HEK293 (cell line): ENCODE data around the gene GGA1.

Experiments used
- CTCF ChIA-PET: fragments of 350-600 bp; formaldehyde crosslinking; extraction: SDS; loops from one replicate; lab custom pipeline; 2021; ENCODE audit warnings: antibody characterized with exemption; lab: Yijun Ruan, JAX
- POLR2A ChIA-PET: fragments of 300-600 bp; formaldehyde crosslinking; extraction: SDS; loops from one replicate; lab custom pipeline; 2020; ENCODE audit warnings: antibody characterized with exemption, inconsistent platforms; lab: Yijun Ruan, JAX
- H3K27ac ChIP-seq: fragments of 200-500 bp; sonication (Bioruptor generic); 2 replicates; pipeline ENCODE4 v1.5.1; 2014; ENCODE audit warnings: low read depth, low read length, control low read depth, inconsistent platforms; ENCODE audit errors: extremely low read depth
- H3K36me3 ChIP-seq, 2 experiments: fragments of 200-500 bp in 1 of 2; sonication (Bioruptor generic) in 1 of 2; 1 replicate in 1 of 2; 2 replicates in 1 of 2; pipeline ENCODE4 v1.5.1; 2014 to 2017; ENCODE audit warnings: inconsistent platforms in 2 of 2, low read length in 2 of 2; ENCODE audit not compliant: control insufficient read depth in 2 of 2, insufficient read depth in 1 of 2
- H3K4me1 ChIP-seq: fragments of 200-500 bp; sonication (Bioruptor generic); 2 replicates; pipeline ENCODE4 v1.5.1; 2014; ENCODE audit warnings: mild to moderate bottlenecking, low read length, inconsistent platforms; ENCODE audit not compliant: control insufficient read depth, insufficient read depth
- H3K4me3 ChIP-seq: 2 replicates; pipeline ENCODE4 v1.5.1; 2011; ENCODE audit warnings: low read depth, mild to moderate bottlenecking, control low read depth, low read length, moderate library complexity
- H3K9me3 ChIP-seq: fragments of 200-500 bp; sonication (Bioruptor generic); 2 replicates; pipeline ENCODE4 v1.5.1; 2014; ENCODE audit warnings: low read depth, low read length, inconsistent platforms; ENCODE audit not compliant: control insufficient read depth, insufficient read depth
- ZBTB7A ChIP-seq: fragments of 450-650 bp; formaldehyde crosslinking; IDR thresholded peaks from 2 replicates; pipeline ENCODE4 v1.5.1; 2016; ENCODE audit warnings: low read depth, missing biosample characterization, missing genetic modification characterization
- ZFP41 ChIP-seq: fragments of 450-650 bp; formaldehyde crosslinking; IDR thresholded peaks from 2 replicates; pipeline ENCODE4 v1.5.1; 2016; ENCODE audit warnings: missing biosample characterization, missing genetic modification characterization, borderline replicate concordance
- ZFP69B ChIP-seq: fragments of 450-650 bp; formaldehyde crosslinking; IDR thresholded peaks from 2 replicates; pipeline ENCODE4 v1.5.1; 2016; ENCODE audit warnings: missing biosample characterization, missing genetic modification characterization
- ZNF2 ChIP-seq: fragments of 450-650 bp; formaldehyde crosslinking; IDR thresholded peaks from 2 replicates; pipeline ENCODE4 v1.5.1; 2016; ENCODE audit warnings: missing biosample characterization, missing genetic modification characterization
- ZNF341 ChIP-seq: fragments of 450-650 bp; formaldehyde crosslinking; IDR thresholded peaks from 2 replicates; pipeline ENCODE4; 2016; ENCODE audit warnings: low read depth, missing biosample characterization, missing genetic modification characterization
- ZNF449 ChIP-seq: fragments of 450-650 bp; formaldehyde crosslinking; IDR thresholded peaks from 2 replicates; pipeline ENCODE4 v1.5.1; 2017; ENCODE audit warnings: missing biosample characterization, mild to moderate bottlenecking, missing genetic modification characterization, moderate library complexity
- ZNF555 ChIP-seq: fragments of 450-650 bp; formaldehyde crosslinking; conservative IDR thresholded peaks from 2 replicates; pipeline ENCODE4 v1.5.1; 2017; ENCODE audit warnings: missing biosample characterization, mild to moderate bottlenecking, missing genetic modification characterization, inconsistent platforms
- ZNF624 ChIP-seq: fragments of 450-650 bp; formaldehyde crosslinking; IDR thresholded peaks from 2 replicates; pipeline ENCODE4 v1.5.1; 2017; ENCODE audit warnings: missing biosample characterization, missing genetic modification characterization
- ZNF629 ChIP-seq: fragments of 450-650 bp; formaldehyde crosslinking; IDR thresholded peaks from 2 replicates; pipeline ENCODE4 v1.5.1; 2017; ENCODE audit warnings: missing biosample characterization, missing genetic modification characterization
- ZNF670 ChIP-seq: fragments of 450-650 bp; formaldehyde crosslinking; IDR thresholded peaks from 2 replicates; pipeline ENCODE4 v1.5.1; 2016; ENCODE audit warnings: missing biosample characterization, missing genetic modification characterization, low read depth
- ZNF692 ChIP-seq: fragments of 450-650 bp; formaldehyde crosslinking; IDR thresholded peaks from 2 replicates; pipeline ENCODE4 v1.5.1; 2016; ENCODE audit warnings: missing biosample characterization, missing genetic modification characterization
- ZSCAN16 ChIP-seq: fragments of 450-650 bp; formaldehyde crosslinking; IDR thresholded peaks from 2 replicates; pipeline ENCODE4 v1.5.1; 2016; ENCODE audit warnings: missing biosample characterization, missing genetic modification characterization

Gene GGA1

DNA sequence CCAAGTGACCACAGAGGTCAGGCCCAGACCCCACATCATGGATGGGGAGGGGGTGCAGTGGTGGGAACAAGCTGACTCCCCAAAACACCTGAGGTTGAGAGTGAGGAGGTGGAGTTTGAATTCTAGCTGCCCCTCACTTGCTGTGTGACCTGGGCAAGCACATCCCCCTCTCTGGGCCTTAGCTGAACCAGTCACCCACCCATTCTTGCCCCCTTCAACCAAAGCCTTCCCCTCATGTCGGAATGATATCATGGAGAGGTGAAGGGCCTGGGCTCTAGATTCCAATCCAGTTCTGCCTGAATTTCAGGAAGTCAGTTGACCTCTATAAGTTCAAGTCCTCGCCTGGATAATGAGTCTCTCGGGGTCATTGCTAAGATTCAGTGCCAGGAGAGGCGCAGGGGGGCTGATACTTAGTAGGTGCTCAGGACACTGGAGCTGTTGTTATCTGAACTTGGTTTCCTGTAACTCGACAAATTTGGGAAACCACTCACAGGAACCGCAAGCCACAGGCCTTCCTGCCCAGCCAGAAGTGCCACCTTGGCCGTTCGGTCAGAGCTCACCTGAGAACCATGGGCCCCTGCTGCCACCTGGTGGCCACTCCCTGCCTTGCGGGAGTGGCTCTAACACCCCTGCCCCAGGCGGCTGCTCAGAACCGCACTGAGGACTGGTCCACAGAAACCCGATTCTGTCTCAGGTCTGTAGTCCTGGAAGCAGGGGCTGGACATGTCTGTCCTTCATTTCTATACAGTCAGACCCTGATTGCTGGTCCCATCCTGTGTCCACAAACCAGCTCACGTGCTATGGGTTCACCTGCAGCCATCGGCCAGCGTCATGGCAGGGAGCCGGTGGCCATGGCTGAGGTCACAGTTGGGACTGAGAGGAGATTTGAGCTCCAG, 41.5 kb upstream of the GGA1 start (continued):
- TF ChIP-seq ZNF692 (tag by site-specific recombination) (no peak), ZFP69B (tag by site-specific recombination) (no peak), ZNF670 (no peak), ZNF341 (tag by site-specific recombination) (no peak), ZNF2 (tag by site-specific recombination) (0 out of 2 replicates have a peak, but pooled peaks have one; percentile 45)
- TF ChIP-seq, all 188 proteins: peak for 8

DNA sequence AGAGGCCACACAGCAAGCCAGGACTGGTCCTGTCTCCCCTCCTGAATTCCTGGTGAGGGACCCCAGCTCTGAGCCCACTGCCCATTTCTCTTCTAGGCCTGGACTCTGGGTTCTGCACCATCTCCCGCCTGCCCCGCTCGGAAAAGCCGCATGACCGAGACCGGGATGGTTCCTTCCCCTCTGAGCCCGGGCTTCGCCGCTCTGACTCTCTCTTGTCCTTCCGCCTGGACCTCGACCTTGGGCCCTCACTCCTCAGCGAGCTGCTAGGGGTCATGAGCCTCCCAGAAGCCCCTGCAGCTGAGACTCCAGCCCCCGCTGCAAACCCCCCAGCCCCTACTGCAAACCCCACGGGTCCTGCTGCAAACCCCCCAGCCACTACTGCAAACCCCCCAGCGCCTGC, 40.6 kb upstream of the GGA1 start:
- peaks cover 15% of the 10 kb centered on the region for H3K4me1 ChIP-seq
- no peak overlapping the region for H3K4me3 ChIP-seq
- TF ChIP-seq ZNF555 (tag by site-specific recombination) (no peak), ZNF629 (tag by site-specific recombination) (no peak), ZNF449 (tag by site-specific recombination) (no peak), ZBTB7A (tag by site-specific recombination) (no peak)
- H3K27ac ChIP-seq: no peak overlapping the region
- no peaks in the 10 kb centered on the region for H3K9me3 ChIP-seq
- ChIA-PET CTCF (interaction anchor here (0.5 to 10.7 kb wide), 31 partner anchors 11 to 1998 kb away, joined by 3 to 608 read pairs (median 6); partner anchors contain the start of gene LGALS2), POLR2A (interaction anchor here (0.7 to 3.0 kb wide), 7 partner anchors 13 to 76 kb away, joined by 3 to 22 read pairs (median 6); partner anchors contain the start of gene GGA1)
- peaks cover 0 to 37% of the 10 kb centered on the region in 2 experiments; a peak in 2 of 3 replicates for H3K36me3 ChIP-seq

DNA sequence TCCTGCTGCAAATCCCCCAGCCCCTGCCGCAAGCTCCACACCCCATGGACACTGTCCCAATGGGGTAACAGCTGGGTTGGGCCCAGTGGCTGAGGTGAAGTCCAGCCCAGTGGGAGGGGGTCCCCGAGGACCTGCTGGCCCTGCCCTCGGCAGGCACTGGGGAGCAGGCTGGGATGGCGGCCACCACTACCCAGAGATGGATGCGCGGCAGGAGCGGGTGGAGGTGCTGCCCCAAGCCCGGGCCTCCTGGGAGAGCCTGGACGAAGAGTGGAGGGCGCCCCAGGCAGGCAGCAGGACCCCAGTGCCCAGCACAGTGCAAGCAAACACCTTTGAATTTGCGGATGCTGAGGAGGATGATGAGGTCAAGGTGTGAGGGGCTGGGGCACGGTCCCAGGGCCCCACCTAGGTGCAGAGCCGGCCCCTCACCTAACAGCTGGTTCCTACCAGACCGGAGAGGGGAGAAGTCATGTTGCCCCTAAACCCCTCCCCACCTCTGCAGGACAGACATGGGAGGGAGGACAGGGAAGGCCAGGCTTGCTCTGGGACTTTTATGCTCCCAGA, 40.1 kb upstream of the GGA1 start:
- ChIA-PET CTCF (interaction anchor here (0.6 to 10.7 kb wide), 16 partner anchors 11 to 1998 kb away, joined by 3 to 608 read pairs (median 10); partner anchors contain the start of gene LGALS2), POLR2A (interaction anchor here (0.7 to 3.0 kb wide), 8 partner anchors 9 to 75 kb away, joined by 3 to 22 read pairs (median 6); partner anchors contain the start of genes CDC42EP1 and GGA1)
- Histone ChIP-seq H3K4me3 (no peak overlapping the region), H3K4me1 (peaks cover 10% of the 10 kb centered on the region), H3K9me3 (no peaks in the 10 kb centered on the region), H3K27ac (no peak overlapping the region), H3K36me3 (peaks cover 0 to 37% of the 10 kb centered on the region in 2 experiments; a peak in 2 of 3 replicates)
- TF ChIP-seq ZNF624 (tag by site-specific recombination) (no peak), ZFP41 (no peak), ZSCAN16 (no peak)
